Activated CD4-positive, alpha-beta memory T cell treated with anti-CD3 and anti-CD28 coated beads, Interleukin-2, amount 10 ng/mL, durations not matched to agents 7 days and 5 days (primary cell): ENCODE measurements around the gene ZNF740. TPM values are rescaled to one million over a fixed set of nuclear protein-coding genes. Genes with fewer than 3 reads are reported as not detected.

Source experiments
- CTCF ChIA-PET: fragments of 350-600 bp; sonication (Branson Sonifier 250); formaldehyde crosslinking; loops from one replicate; lab custom pipeline; 2021; ENCODE audit warnings: antibody characterized with exemption, inconsistent platforms; lab: Charles Lee
- POLR2A ChIA-PET: fragments of 350-600 bp; sonication (Branson Sonifier 250); formaldehyde crosslinking; loops from one replicate; lab custom pipeline; 2021; ENCODE audit warnings: antibody characterized with exemption; lab: Charles Lee
- DNase-seq: peaks from one replicate; pipeline ENCODE4 v3.0.0-alpha.2; 2020
- H3K27ac Mint-ChIP-seq: one replicate; pipeline ENCODE4 v1.8.0; 2021; ENCODE audit warnings: mild to moderate bottlenecking, mixed read lengths
- H3K27me3 Mint-ChIP-seq: one replicate; pipeline ENCODE4 v1.8.0; 2021; ENCODE audit warnings: mixed read lengths
- H3K36me3 Mint-ChIP-seq: one replicate; pipeline ENCODE4 v1.8.0; 2021; ENCODE audit warnings: low read depth, mixed read lengths
- H3K4me1 Mint-ChIP-seq: one replicate; pipeline ENCODE4 v1.8.0; 2021; ENCODE audit warnings: mixed read lengths
- H3K4me3 Mint-ChIP-seq: one replicate; pipeline ENCODE4 v1.8.0; 2021; ENCODE audit warnings: mild to moderate bottlenecking, mixed read lengths
- H3K9me3 Mint-ChIP-seq: one replicate; pipeline ENCODE4 v1.8.0; 2021; ENCODE audit warnings: mixed read lengths
- total RNA-seq, 2 experiments: library from RNA; stranded (reverse); gene quantifications; one replicate each; pipeline ENCODE4 v1.2.3, GENCODE V29; 2021

Gene ZNF740
- total RNA-seq, 2 experiments from 2014 or later = 33.7 to 45.5 TPM

DNA sequence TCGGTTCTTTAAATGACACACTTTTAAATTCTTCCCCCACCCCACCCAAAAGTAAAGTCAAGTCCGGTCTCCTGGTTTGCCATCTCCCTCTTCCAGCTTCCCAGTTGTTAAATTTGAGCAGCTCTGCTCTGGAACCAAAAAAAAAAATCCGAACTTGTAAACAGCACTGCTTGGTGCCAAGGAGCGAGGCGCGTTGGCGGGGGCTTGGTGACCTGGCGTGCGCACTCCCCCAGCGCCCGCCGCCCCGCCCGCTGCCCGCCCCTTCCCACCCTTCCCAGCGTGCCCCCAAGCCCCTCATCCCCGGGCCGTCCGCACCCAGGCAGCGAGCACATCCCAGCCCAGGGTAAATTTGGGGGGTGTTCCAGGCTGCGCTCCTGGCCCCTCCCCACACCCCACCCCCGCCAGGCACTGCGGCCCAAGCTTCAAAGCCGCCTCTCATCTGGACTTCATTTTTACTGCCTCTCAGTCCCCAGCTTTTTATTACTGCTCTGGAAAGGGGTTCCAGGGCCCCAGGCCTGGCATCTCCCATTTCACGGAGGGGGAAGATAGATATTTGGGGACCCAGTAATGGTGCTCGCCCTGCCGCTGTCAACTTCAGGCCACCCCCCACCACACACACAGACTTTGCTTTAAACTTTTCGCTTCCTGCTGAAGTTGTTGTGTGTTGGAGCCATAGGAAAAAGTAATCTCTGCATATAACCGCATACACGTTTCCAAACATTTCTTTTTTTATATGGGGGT is 38.2 kb downstream of the ZNF740 start:
- POLR2A ChIA-PET = interaction anchor here (0.9 to 7.5 kb wide), 19 partner anchors 11 to 106 kb away, joined by 3 to 117 read pairs (median 6); partner anchors contain the start of genes AAAS, CSAD, ESPL1 and ITGB7
- Mint-ChIP-seq H3K4me1 (peaks cover 80% of the 10 kb centered on the region), H3K36me3 (peaks cover 47% of the 10 kb centered on the region), H3K9me3 (no peaks in the 10 kb centered on the region), H3K27ac (peak overlapping the region; percentile 90), H3K27me3 (no peaks in the 10 kb centered on the region), H3K4me3 (peak overlapping the region; percentile 93)
- CTCF ChIA-PET = interaction anchor here (0.6 to 15.2 kb wide), 13 partner anchors 9 to 290 kb away, joined by 3 to 211 read pairs (median 6); partner anchors contain the start of genes AAAS and ESPL1
- no peak for DNase-seq

GRCh38 chr12:53219292-53219955 is 38.9 kb downstream of the ZNF740 start:
- POLR2A ChIA-PET = interaction anchor here (0.9 to 7.5 kb wide), 24 partner anchors 12 to 282 kb away, joined by 3 to 117 read pairs (median 6); partner anchors contain the start of genes AAAS, CSAD, ESPL1 and ITGB7
- peaks cover 80% of the 10 kb centered on the region for H3K4me1 Mint-ChIP-seq

DNA sequence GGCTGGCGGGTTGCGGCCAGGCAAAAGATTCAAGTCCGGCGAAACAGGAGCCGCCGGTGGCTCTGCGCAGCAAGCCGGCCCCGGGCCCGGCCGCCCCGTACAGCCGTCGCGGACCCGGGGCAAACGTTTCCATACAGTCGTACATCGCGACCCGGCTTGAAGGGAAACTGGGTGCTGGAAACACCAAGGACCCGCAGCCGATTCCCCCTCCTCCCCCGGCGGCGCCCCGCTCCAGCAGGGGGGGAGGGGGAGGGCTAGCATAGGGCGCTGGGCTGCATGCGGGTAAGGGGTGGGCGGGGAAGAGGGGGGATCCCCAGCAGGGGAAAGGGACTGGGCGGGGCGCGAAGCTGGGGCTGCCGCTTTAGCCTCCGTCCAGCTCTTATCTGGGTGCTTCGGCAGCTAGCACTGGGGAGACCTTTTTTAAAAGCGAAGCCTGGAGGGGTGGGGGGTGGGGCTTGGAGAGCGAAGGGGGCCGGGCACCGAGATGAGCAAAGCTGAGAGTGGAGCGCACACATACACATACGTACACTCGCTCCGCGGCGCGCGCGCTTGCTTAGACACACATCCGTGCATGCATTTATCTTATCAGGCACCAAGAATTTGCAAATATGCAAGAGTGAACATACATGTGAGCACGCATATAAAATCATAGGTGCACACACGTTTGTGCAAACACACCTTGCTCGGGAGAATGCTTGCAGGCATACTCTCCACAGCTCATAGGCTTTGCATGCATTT is 39.6 kb downstream of the ZNF740 start:
- H3K9me3 Mint-ChIP-seq = no peaks in the 10 kb centered on the region
- CTCF ChIA-PET = interaction anchor here (0.9 to 15.2 kb wide), 14 partner anchors 9 to 289 kb away, joined by 3 to 211 read pairs (median 4); partner anchors contain the start of genes AAAS and ESPL1
- peak overlapping the region; percentile 93 for H3K4me3 Mint-ChIP-seq
- H3K27me3 Mint-ChIP-seq = no peaks in the 10 kb centered on the region
- H3K4me1 Mint-ChIP-seq = peaks cover 80% of the 10 kb centered on the region
- peaks cover 34% of the 10 kb centered on the region for H3K36me3 Mint-ChIP-seq
- POLR2A ChIA-PET = interaction anchor here (0.7 to 7.5 kb wide), 25 partner anchors 13 to 281 kb away, joined by 3 to 117 read pairs (median 6); partner anchors contain the start of genes AAAS, CSAD, ESPL1 and ITGB7
- peak overlapping the region; percentile 96 for H3K27ac Mint-ChIP-seq
- peak; percentile 88 for DNase-seq

More at GRCh38 chr12:53219292-53219955, 38.9 kb downstream of the ZNF740 start:
- H3K4me3 Mint-ChIP-seq = peak overlapping the region; percentile 93
- DNase-seq = peak; percentile 69
- H3K27me3 Mint-ChIP-seq = no peaks in the 10 kb centered on the region
- peaks cover 40% of the 10 kb centered on the region for H3K36me3 Mint-ChIP-seq
- CTCF ChIA-PET = interaction anchor here (0.8 to 15.2 kb wide), 15 partner anchors 9 to 289 kb away, joined by 3 to 211 read pairs (median 4); partner anchors contain the start of genes AAAS and ESPL1
- H3K9me3 Mint-ChIP-seq = no peaks in the 10 kb centered on the region
- peak overlapping the region; percentile 90 for H3K27ac Mint-ChIP-seq

- H3K36me3 Mint-ChIP-seq = peaks cover 28% of the 10 kb centered on the region
- ChIA-PET CTCF (interaction anchor here (0.7 to 15.2 kb wide), 10 partner anchors 11 to 124 kb away, joined by 3 to 211 read pairs (median 6); partner anchors contain the start of genes AAAS and ESPL1), POLR2A (interaction anchor here (0.7 to 7.5 kb wide), 19 partner anchors 12 to 280 kb away, joined by 3 to 117 read pairs (median 7); partner anchors contain the start of genes AAAS, CSAD, ESPL1 and ITGB7)
- H3K4me1 Mint-ChIP-seq = peaks cover 80% of the 10 kb centered on the region
- peak; percentile 88 for DNase-seq
- no peaks in the 10 kb centered on the region for H3K9me3 Mint-ChIP-seq
- H3K27ac Mint-ChIP-seq = peak overlapping the region; percentile 96
- H3K27me3 Mint-ChIP-seq = no peaks in the 10 kb centered on the region
- H3K4me3 Mint-ChIP-seq = peak overlapping the region; percentile 93
Observed at GRCh38 chr12:53220694-53221202, 40.2 kb downstream of the ZNF740 start.

DNA sequence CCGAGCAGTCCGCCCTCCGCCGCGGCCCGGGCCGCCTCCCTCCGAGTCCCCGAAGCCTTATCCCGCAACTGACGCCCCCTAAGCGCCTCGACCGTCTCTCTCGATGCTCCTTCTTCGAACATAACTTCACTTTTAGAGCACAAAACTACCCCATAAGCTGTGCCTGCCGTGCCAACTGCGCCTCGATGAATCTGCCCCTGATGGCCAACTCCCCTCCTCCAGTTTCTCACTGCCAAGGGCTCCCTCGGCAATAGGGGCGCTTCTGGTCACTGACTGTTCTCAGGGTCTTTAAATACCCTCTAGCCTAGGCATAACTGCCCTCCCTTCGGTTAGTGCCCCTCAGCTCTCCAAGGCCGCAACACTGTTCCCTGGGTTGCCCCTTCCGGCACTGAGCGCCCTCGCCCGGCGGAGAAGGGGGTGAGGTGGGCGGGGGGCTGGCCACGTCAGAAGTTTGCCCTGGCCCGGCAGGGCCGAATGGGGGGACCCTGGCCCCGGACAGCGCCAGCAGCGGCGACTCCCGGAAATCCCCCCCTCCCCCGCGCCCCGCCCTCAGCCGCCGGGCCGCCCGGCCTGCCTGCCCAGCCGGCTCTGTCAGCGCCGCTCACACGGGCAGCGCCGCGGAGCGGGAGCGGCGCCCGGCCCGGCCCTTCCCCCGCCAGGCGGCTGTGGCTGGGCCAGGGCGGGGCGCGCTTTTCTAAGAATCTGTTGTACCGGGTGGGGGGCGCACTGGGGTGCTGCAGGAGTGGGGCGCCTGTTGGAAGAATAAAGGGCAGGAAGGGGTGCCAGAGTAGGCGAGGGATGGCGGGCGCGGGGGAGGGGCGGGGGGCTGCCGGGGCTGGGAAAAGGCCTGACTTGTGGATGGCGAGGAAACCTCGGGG is 40.9 kb downstream of the ZNF740 start:
- Mint-ChIP-seq H3K4me1 (peaks cover 77% of the 10 kb centered on the region), H3K4me3 (peak overlapping the region; percentile 93), H3K27me3 (no peaks in the 10 kb centered on the region), H3K36me3 (peaks cover 23% of the 10 kb centered on the region), H3K27ac (peak overlapping the region; percentile 96), H3K9me3 (no peaks in the 10 kb centered on the region)
- peak; percentile 66 for DNase-seq
- POLR2A ChIA-PET = interaction anchor here (0.8 to 7.5 kb wide), 12 partner anchors 8 to 100 kb away, joined by 3 to 117 read pairs (median 6); partner anchors contain the start of genes AAAS, CSAD, ESPL1 and ITGB7
- CTCF ChIA-PET = interaction anchor here (0.7 to 15.2 kb wide), 6 partner anchors 11 to 124 kb away, joined by 3 to 211 read pairs (median 7); partner anchors contain the start of gene AAAS

DNA sequence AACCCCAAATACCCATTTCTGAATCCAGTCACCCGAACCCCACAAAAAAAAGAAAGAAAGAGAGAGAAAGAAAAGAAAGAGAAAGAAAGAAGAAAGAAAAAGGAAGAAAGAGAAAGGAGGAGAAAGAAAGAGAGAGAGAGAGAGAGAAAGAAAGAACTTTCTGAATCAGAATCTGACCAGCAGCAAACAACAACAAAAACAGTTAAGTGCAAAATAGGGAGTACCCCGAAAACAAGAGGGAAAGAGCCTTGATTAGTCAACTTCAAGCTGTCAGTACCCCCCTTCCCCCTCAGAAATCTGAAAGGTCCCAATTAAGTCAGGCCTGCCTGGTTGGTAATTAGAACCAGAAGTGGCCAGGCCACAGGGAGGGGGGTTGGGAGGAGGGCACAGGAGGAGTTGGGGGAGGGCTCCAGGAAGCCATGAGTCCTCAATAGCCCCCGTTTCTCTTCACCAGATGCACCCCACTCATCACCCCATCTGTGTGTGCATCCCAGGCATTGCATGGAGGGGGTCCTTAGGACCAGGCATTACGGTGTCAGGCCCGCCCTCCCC is 41.7 kb downstream of the ZNF740 start:
- Mint-ChIP-seq H3K27ac (peak overlapping the region; percentile 96), H3K4me3 (peak overlapping the region; percentile 76), H3K9me3 (no peaks in the 10 kb centered on the region), H3K4me1 (peaks cover 72% of the 10 kb centered on the region), H3K36me3 (peaks cover 21% of the 10 kb centered on the region), H3K27me3 (no peaks in the 10 kb centered on the region)
- POLR2A ChIA-PET = interaction anchor here (0.8 to 7.5 kb wide), 9 partner anchors 8 to 45 kb away, joined by 3 to 93 read pairs (median 4); partner anchors contain the start of genes CSAD, ESPL1 and ZNF740
- CTCF ChIA-PET = interaction anchor here (0.8 to 2.1 kb wide), 4 partner anchors 9 to 123 kb away, joined by 3 to 6 read pairs (median 4); partner anchors contain the start of gene AAAS
- no peak for DNase-seq

DNA sequence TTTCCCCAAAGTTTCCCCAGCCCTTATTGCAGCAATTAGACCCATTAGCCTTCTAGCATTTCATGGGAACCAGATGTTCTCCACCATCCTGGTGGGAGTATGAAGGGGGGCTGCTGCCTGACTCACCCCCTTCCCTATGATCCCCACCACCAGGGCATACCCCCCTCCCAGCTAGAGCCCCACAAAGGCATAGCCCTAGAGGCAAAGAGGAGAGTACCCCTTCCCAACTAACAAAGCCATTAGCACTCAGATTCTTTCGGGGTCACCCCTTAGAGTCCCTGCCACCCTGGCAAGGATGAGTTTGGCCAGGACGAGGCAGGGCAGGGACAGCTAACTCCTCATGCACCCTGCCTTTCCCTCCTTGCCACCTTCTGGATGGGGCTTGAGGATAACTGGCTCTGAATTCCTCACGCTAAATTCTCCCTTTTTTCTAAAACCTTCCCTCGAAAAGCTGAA is 42.3 kb downstream of the ZNF740 start:
- CTCF ChIA-PET = interaction anchor here (0.8 to 2.1 kb wide), 4 partner anchors 9 to 98 kb away, joined by 3 to 6 read pairs (median 3); partner anchors contain the start of gene AAAS
- H3K36me3 Mint-ChIP-seq = peaks cover 21% of the 10 kb centered on the region
- POLR2A ChIA-PET = interaction anchor here (0.7 to 7.5 kb wide), 13 partner anchors 9 to 278 kb away, joined by 3 to 93 read pairs (median 4); partner anchors contain the start of genes CSAD, ESPL1, TARBP2 and ZNF740
- DNase-seq = no peak
- no peaks in the 10 kb centered on the region for H3K27me3 Mint-ChIP-seq
- peak overlapping the region; percentile 76 for H3K4me3 Mint-ChIP-seq
- H3K27ac Mint-ChIP-seq = peak overlapping the region; percentile 96
- peaks cover 66% of the 10 kb centered on the region for H3K4me1 Mint-ChIP-seq
- no peaks in the 10 kb centered on the region for H3K9me3 Mint-ChIP-seq

DNA sequence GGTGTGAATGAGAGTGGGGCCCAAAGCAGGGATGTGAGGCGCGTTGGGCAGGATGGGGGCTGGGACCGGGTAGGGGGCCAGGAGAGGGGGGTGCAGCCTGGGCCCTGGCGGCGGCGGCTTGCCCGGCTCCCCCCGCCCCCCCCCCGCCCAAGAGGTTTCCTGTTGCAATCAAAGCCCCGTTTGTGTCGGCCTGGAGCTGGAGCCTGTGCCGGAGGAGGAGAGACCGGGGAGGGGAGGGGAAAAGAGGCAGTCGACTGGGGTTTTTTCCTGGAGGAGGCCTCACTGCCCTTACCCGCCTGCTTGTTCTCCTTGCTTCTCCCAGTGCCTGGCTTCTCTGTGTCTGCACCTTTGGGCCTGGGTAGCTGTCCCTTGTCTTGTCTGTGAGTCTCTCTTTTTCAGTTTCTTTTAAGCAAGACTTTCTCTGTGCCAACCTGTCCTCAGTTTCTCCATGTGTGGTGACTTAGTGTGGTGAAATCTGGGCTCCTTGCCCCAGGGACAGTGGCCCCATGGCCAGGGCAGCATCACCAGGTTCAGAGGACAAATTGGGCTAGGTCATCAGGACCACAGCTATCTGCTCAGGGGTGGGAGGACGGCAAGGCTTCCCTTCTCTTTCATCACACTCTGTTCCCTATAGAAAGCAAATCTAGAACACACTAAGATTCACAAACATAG is 43.0 kb downstream of the ZNF740 start:
- peak overlapping the region; percentile 50 for H3K4me3 Mint-ChIP-seq
- no peaks in the 10 kb centered on the region for H3K9me3 Mint-ChIP-seq
- no peaks in the 10 kb centered on the region for H3K27me3 Mint-ChIP-seq
- H3K27ac Mint-ChIP-seq = peak overlapping the region; percentile 96
- H3K36me3 Mint-ChIP-seq = peaks cover 15% of the 10 kb centered on the region
- ChIA-PET CTCF (interaction anchor here (0.8 to 2.1 kb wide), 4 partner anchors 10 to 98 kb away, joined by 3 to 6 read pairs (median 3); partner anchors contain the start of gene AAAS), POLR2A (interaction anchor here (0.7 to 2.3 kb wide), 6 partner anchors 9 to 277 kb away, joined by 3 to 12 read pairs (median 4); partner anchors contain the start of genes ESPL1 and TARBP2)
- no peak for DNase-seq
- peaks cover 62% of the 10 kb centered on the region for H3K4me1 Mint-ChIP-seq

DNA sequence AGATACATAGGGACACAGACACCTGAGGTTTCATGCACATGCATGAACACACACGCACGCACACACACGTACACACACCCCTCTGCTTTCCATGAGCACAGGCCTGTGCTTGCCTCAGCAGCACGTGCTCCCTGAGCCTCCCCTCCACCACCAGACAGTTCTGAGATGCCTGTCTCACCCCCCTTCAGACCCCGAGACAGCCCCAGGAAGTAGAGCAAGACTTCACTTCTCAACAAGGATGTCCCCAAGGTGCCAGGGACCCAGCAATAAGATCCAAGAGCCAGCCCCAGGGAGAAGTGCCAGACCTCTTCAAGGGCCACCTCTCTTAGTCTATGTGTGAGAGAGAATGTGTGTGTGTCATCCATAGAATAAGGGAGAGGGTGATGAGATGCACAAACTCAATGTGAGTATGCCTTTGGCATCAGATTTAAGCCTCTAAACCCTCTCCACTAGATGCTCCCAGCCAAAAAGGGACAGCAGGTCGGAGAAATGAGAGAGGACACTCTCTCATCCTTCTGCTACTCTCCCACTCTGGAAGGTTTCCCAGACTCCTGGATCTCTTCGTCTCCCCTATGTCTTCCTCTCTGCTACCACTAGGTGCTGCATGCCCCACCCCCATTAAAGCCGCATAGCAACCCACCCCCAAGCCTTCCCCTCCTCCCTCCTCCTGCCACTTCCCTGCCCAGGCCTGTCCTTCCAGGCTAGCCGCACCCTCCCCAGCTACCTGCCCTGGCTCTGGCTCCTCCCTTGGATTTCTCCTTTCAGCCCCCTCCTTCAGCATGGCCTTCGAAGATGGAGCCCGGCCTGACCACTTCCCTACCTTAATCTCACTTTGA is 43.8 kb downstream of the ZNF740 start:
- Mint-ChIP-seq H3K27ac (peak overlapping the region; percentile 78), H3K4me1 (peaks cover 61% of the 10 kb centered on the region), H3K36me3 (peaks cover 11% of the 10 kb centered on the region), H3K27me3 (no peaks in the 10 kb centered on the region), H3K4me3 (peak overlapping the region; percentile 50), H3K9me3 (no peaks in the 10 kb centered on the region)
- DNase-seq = no peak
- CTCF ChIA-PET = interaction anchor here (0.8 to 2.1 kb wide), 4 partner anchors 9 to 15 kb away, joined by 3 to 6 read pairs (median 4); no protein-coding TSS in a partner anchor
- POLR2A ChIA-PET = interaction anchor here (0.8 to 2.3 kb wide), 6 partner anchors 9 to 277 kb away, joined by 3 to 12 read pairs (median 4); partner anchors contain the start of genes ESPL1 and TARBP2
